MCF 10A (cell line): ENCODE results near the gene PIK3R4. TPM values are rescaled to one million over a fixed set of nuclear protein-coding genes. Genes with fewer than 3 reads are reported as not detected.

ENCODE experiments used
- BruUV-seq: library from RNA; stranded (reverse); fragments of 400-500 nt; replicated peaks from 2 replicates; lab custom pipeline; 2021; lab: Mats Ljungman, UMichigan
- CTCF ChIA-PET: fragments of 300-600 bp; sonication (Branson Sonifier 250); formaldehyde crosslinking; extraction: SDS; loops from one replicate; lab custom pipeline; 2021; ENCODE audit warnings: antibody characterized with exemption, inconsistent platforms; lab: Yijun Ruan, JAX
- POLR2A ChIA-PET: fragments of 300-600, 350-650 bp; sonication (Branson Sonifier 250); formaldehyde crosslinking; extraction: SDS; loops from one replicate; lab custom pipeline; 2020; ENCODE audit warnings: antibody characterized with exemption, inconsistent platforms; lab: Yijun Ruan, JAX
- DNase-seq: peaks from one replicate; pipeline ENCODE4 v3.0.0-alpha.2; 2018; ENCODE audit not compliant: unreplicated experiment
- H3K27ac Mint-ChIP-seq: one replicate; pipeline ENCODE4 v1.8.0; 2022; ENCODE audit warnings: mild to moderate bottlenecking, low read depth, mixed read lengths; ENCODE audit not compliant: unreplicated experiment
- H3K27me3 Mint-ChIP-seq: one replicate; pipeline ENCODE4 v1.8.0; 2022; ENCODE audit warnings: mixed read lengths; ENCODE audit not compliant: insufficient read depth, unreplicated experiment
- H3K36me3 Mint-ChIP-seq: one replicate; pipeline ENCODE4 v1.8.0; 2022; ENCODE audit warnings: mild to moderate bottlenecking, moderate library complexity, mixed read lengths; ENCODE audit not compliant: insufficient read depth, unreplicated experiment
- H3K4me1 Mint-ChIP-seq: one replicate; pipeline ENCODE4 v1.8.0; 2022; ENCODE audit warnings: mixed read lengths; ENCODE audit not compliant: insufficient read depth, unreplicated experiment
- H3K4me3 Mint-ChIP-seq: one replicate; pipeline ENCODE4 v1.8.0; 2022; ENCODE audit warnings: mild to moderate bottlenecking, moderate library complexity, mixed read lengths; ENCODE audit not compliant: unreplicated experiment
- H3K9me3 Mint-ChIP-seq: one replicate; pipeline ENCODE4 v1.8.0; 2022; ENCODE audit warnings: mixed read lengths; ENCODE audit not compliant: unreplicated experiment
- CTCF ChIP-seq: fragments of 200-600 bp; IDR thresholded peaks from one replicate; pipeline ENCODE4 v1.8.0; 2022; ENCODE audit warnings: antibody characterized with exemption, mild to moderate bottlenecking; ENCODE audit not compliant: unreplicated experiment
- intact Hi-C: fragments of 100-400 bp; cut with micrococcal nuclease; formaldehyde crosslinking; loops from 2 replicates; pipeline ENCODE4 v1.14.1; 2022
- total RNA-seq: library from RNA; stranded (reverse); gene quantifications from 2 replicates; pipeline ENCODE4 v1.2.3, GENCODE V29; 2022

Gene PIK3R4
- total RNA-seq, 1 experiment from 2014 or later, result 16.2 TPM

- BruUV-seq, result no TSS peak
- intact Hi-C loops, result no loop called here
- DNase-seq, result no peak
- H3K4me3 Mint-ChIP-seq, result no peak overlapping the region
- no peak overlapping the region for H3K27ac Mint-ChIP-seq
- no peaks in the 10 kb centered on the region for H3K36me3 Mint-ChIP-seq
- POLR2A ChIA-PET, result no interaction called here
- CTCF ChIA-PET, result interaction anchor here (0.6 kb wide), 1 partner anchor 84 kb away, joined by 10 read pairs; no protein-coding TSS in a partner anchor
- no peak for TF ChIP-seq CTCF
- peaks cover 36% of the 10 kb centered on the region for H3K27me3 Mint-ChIP-seq
- no peaks in the 10 kb centered on the region for H3K9me3 Mint-ChIP-seq
- no peaks in the 10 kb centered on the region for H3K4me1 Mint-ChIP-seq
These were observed 106.6 kb downstream of the PIK3R4 start for GRCh38 chr3:130640027-130640426.

- H3K27me3 Mint-ChIP-seq, result peaks cover 15% of the 10 kb centered on the region
- no peak for TF ChIP-seq CTCF
- no peaks in the 10 kb centered on the region for H3K4me1 Mint-ChIP-seq
- H3K4me3 Mint-ChIP-seq, result no peak overlapping the region
- H3K36me3 Mint-ChIP-seq, result no peaks in the 10 kb centered on the region
- BruUV-seq, result no TSS peak
- no peak overlapping the region for H3K27ac Mint-ChIP-seq
- no peak for DNase-seq
- intact Hi-C loops, result no loop called here
- no peaks in the 10 kb centered on the region for H3K9me3 Mint-ChIP-seq
- POLR2A ChIA-PET, result no interaction called here
- CTCF ChIA-PET, result no interaction called here
These were observed 110.0 kb downstream of the PIK3R4 start for GRCh38 chr3:130636480-130637234.

- Mint-ChIP-seq H3K27ac (no peak overlapping the region), H3K27me3 (peaks cover 13% of the 10 kb centered on the region), H3K4me1 (no peaks in the 10 kb centered on the region), H3K4me3 (no peak overlapping the region), H3K9me3 (no peaks in the 10 kb centered on the region), H3K36me3 (no peaks in the 10 kb centered on the region)
- DNase-seq, result no peak
- intact Hi-C loops, result no loop called here
- ChIA-PET CTCF (no interaction called here), POLR2A (no interaction called here)
- BruUV-seq, result no TSS peak
- TF ChIP-seq CTCF, result no peak
These were observed 110.7 kb downstream of the PIK3R4 start for GRCh38 chr3:130635978-130636377.

- intact Hi-C loops, result no loop called here
- no peaks in the 10 kb centered on the region for H3K4me1 Mint-ChIP-seq
- no peak overlapping the region for H3K27ac Mint-ChIP-seq
- H3K4me3 Mint-ChIP-seq, result no peak overlapping the region
- H3K36me3 Mint-ChIP-seq, result no peaks in the 10 kb centered on the region
- peaks cover 13% of the 10 kb centered on the region for H3K27me3 Mint-ChIP-seq
- H3K9me3 Mint-ChIP-seq, result no peaks in the 10 kb centered on the region
- no peak for DNase-seq
- no peak for TF ChIP-seq CTCF
- no TSS peak for BruUV-seq
- ChIA-PET POLR2A (no interaction called here), CTCF (interaction anchor here (0.7 kb wide), 1 partner anchor 35 kb away, joined by 5 read pairs; no protein-coding TSS in a partner anchor)
These were observed 111.3 kb downstream of the PIK3R4 start for GRCh38 chr3:130635285-130635684.

Other genes starting within 250 kb of the PIK3R4 start
- not detected in 2 replicates for gene COL6A6, start 229.7 kb downstream of the PIK3R4 start, total RNA-seq
- gene ATP2C1, start 147.3 kb upstream of the PIK3R4 start, total RNA-seq, result 52.7 and 61.0 TPM in 2 replicates